OCI-LY7 (cell line): ENCODE data around the gene CD44.

Experiments
- CTCF ChIP-seq: fragments of 200-600 bp; sonication (generic); conservative IDR thresholded peaks from 2 replicates; pipeline ENCODE4 v1.5.1; 2014; ENCODE audit warnings: mild to moderate bottlenecking, antibody characterized with exemption, low read length, moderate library complexity, mixed read lengths
- EZH2phosphoT487 ChIP-seq: fragments of 200-600 bp; sonication (generic); IDR thresholded peaks from 2 replicates; pipeline ENCODE4 v1.6.1; 2018; ENCODE audit warnings: low read depth, borderline replicate concordance, mild to moderate bottlenecking, mixed run types, antibody characterized with exemption, low read length, moderate library complexity, mixed read lengths

GRCh38 chr11:35090125-35090524 is 48.8 kb upstream of the CD44 start:
- TF ChIP-seq CTCF (no peak), EZH2phosphoT487 (no peak)
